ENCODE results near the gene KDM1B. TPM values are rescaled to one million over a fixed set of nuclear protein-coding genes. Genes with fewer than 3 reads are reported as not detected.

Gene KDM1B
- total RNA-seq, 1 donor from 2014 or later = 16.9 TPM

DNA sequence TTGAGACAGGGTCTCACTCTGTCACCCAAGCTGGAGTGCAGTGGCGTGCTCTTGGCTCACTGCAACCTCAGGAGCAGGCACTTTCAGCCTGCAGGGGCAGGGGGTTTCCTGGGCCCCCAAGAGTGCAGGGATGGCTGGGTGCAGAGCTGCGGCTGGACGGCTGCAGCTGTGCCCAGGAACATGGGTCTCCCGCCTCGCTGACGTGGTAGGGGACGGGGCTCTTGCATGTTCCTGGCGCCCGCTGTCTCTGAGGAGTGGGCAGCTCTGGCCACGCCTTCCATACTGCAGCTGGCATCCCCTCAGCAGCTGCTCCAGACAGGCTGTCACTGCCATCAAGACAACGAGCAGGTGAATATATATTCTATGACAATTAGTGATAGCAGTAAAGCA, 111.3 kb downstream of the KDM1B start:
- no peaks in the 10 kb centered on the region for H3K36me3 ChIP-seq
- H3K4me1 Mint-ChIP-seq = peaks cover 22% of the 10 kb centered on the region
- H3K27me3 ChIP-seq = no peaks in the 10 kb centered on the region
- no peaks in the 10 kb centered on the region for H3K9me3 ChIP-seq (ENCODE audit: low read depth)
- H3K36me3 Mint-ChIP-seq = peaks cover 16% of the 10 kb centered on the region
- no peak for DNase-seq (ENCODE audit: low spot score)
- H3K9ac ChIP-seq = no peak overlapping the region
- H3K27me3 Mint-ChIP-seq (ENCODE audit: insufficient read depth, low read depth) = peaks cover 4% of the 10 kb centered on the region
- H3K4me1 ChIP-seq = peaks cover 13% of the 10 kb centered on the region
- H4K20me1 ChIP-seq (ENCODE audit: low read depth) = peaks cover 21% of the 10 kb centered on the region
- H3K27ac ChIP-seq = no peak overlapping the region
- H2AFZ ChIP-seq (replicated peaks) = no peak overlapping the region
- H3K4me2 ChIP-seq = no peak overlapping the region
- H3K27ac Mint-ChIP-seq = no peak overlapping the region
- peaks cover 39% of the 10 kb centered on the region for H3K79me2 ChIP-seq (ENCODE audit: low read depth)
- H3K4me3 Mint-ChIP-seq = no peak overlapping the region
- TF ChIP-seq EZH2phosphoT487 (IDR thresholded peaks at IDR 0.05) (no peak), EZH2 (IDR thresholded peaks at IDR 0.05) (no peak)
- TF ChIP-seq, protein P1, sequence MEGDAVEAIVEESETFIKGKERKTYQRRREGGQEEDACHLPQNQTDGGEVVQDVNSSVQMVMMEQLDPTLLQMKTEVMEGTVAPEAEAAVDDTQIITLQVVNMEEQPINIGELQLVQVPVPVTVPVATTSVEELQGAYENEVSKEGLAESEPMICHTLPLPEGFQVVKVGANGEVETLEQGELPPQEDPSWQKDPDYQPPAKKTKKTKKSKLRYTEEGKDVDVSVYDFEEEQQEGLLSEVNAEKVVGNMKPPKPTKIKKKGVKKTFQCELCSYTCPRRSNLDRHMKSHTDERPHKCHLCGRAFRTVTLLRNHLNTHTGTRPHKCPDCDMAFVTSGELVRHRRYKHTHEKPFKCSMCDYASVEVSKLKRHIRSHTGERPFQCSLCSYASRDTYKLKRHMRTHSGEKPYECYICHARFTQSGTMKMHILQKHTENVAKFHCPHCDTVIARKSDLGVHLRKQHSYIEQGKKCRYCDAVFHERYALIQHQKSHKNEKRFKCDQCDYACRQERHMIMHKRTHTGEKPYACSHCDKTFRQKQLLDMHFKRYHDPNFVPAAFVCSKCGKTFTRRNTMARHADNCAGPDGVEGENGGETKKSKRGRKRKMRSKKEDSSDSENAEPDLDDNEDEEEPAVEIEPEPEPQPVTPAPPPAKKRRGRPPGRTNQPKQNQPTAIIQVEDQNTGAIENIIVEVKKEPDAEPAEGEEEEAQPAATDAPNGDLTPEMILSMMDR (IDR thresholded peaks at IDR 0.05) = no peak
- peaks cover 21% of the 10 kb centered on the region for H3F3A ChIP-seq (ENCODE audit: low read depth)
- H3K9me3 Mint-ChIP-seq = peaks cover 2% of the 10 kb centered on the region
- no peak overlapping the region for H3K4me3 ChIP-seq

DNA sequence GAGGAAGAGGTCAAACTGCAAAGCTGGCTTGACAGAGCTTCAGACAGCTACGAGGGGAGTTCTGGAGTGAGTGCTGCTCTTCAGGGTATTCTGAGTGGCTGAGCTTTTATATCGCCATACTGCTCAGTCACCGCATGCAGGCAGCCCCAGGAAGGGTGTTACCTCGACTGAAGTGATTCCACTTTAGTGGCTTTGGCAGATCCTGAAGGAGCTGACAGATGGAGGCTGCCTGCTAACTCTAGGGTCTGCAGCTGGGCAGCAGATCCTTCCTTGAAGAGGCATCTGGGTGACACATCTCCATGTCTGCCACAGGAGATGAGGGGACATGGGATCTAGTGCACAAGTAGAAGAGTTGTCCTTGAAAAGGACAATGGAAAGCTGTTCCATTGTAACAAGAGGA, 112.8 kb downstream of the KDM1B start:
- H3K27me3 ChIP-seq = no peaks in the 10 kb centered on the region
- no peaks in the 10 kb centered on the region for H3K4me1 ChIP-seq
- Mint-ChIP-seq H3K36me3 (peaks cover 5% of the 10 kb centered on the region), H3K4me3 (no peak overlapping the region), H3K9me3 (no peaks in the 10 kb centered on the region), H3K27ac (no peak overlapping the region), H3K4me1 (peaks cover 11% of the 10 kb centered on the region), H3K27me3 (ENCODE audit: insufficient read depth, low read depth) (peaks cover 4% of the 10 kb centered on the region)
- no peaks in the 10 kb centered on the region for H3K36me3 ChIP-seq
- peaks cover 6% of the 10 kb centered on the region for H4K20me1 ChIP-seq (ENCODE audit: low read depth)
- H3K27ac ChIP-seq = no peak overlapping the region
- H2AFZ ChIP-seq (replicated peaks) = no peak overlapping the region
- no peak overlapping the region for H3K4me2 ChIP-seq
- no peak for DNase-seq (ENCODE audit: low spot score)
- TF ChIP-seq EZH2 (IDR thresholded peaks at IDR 0.05) = no peak
- TF ChIP-seq EZH2phosphoT487 (IDR thresholded peaks at IDR 0.05) = no peak
- TF ChIP-seq, protein P1 (IDR thresholded peaks at IDR 0.05) = no peak
- H3F3A ChIP-seq (ENCODE audit: low read depth) = peaks cover 6% of the 10 kb centered on the region
- no peak overlapping the region for H3K4me3 ChIP-seq
- no peak overlapping the region for H3K9ac ChIP-seq
- H3K9me3 ChIP-seq (ENCODE audit: low read depth) = no peaks in the 10 kb centered on the region
- peaks cover 23% of the 10 kb centered on the region for H3K79me2 ChIP-seq (ENCODE audit: low read depth)

DNA sequence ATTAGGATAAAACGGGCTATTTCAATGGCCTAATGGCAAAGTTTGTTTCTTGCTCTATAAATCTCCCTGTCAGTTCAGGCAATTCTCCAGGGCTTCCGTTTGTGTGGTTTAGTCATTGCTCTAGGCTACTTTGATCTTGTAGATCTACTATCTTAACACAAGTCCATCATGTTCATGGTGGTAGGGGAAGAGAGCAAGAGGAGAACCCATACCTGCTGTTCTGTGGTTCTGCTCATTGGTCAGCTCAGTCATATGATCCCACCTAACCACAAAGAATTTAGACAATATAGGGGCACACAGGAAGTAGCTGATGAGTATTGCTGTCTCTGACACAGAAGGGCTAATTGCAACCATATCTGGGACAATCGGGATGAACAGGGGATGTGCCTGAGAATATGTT, 114.0 kb downstream of the KDM1B start:
- Histone ChIP-seq H3K36me3 (no peaks in the 10 kb centered on the region), H3K9me3 (ENCODE audit: low read depth) (no peaks in the 10 kb centered on the region), H3K27ac (no peak overlapping the region), H4K20me1 (ENCODE audit: low read depth) (no peaks in the 10 kb centered on the region), H3K4me1 (no peaks in the 10 kb centered on the region), H3K27me3 (no peaks in the 10 kb centered on the region), H3F3A (ENCODE audit: low read depth) (peaks cover 6% of the 10 kb centered on the region), H3K4me2 (no peak overlapping the region), H3K4me3 (no peak overlapping the region), H3K79me2 (ENCODE audit: low read depth) (peaks cover 11% of the 10 kb centered on the region), H3K9ac (no peak overlapping the region), H2AFZ (replicated peaks) (no peak overlapping the region)
- no peak for DNase-seq (ENCODE audit: low spot score)
- H3K36me3 Mint-ChIP-seq = no peaks in the 10 kb centered on the region
- TF ChIP-seq EZH2 (IDR thresholded peaks at IDR 0.05) (no peak), EZH2phosphoT487 (IDR thresholded peaks at IDR 0.05) (no peak)
- TF ChIP-seq, protein P1 (IDR thresholded peaks at IDR 0.05) = no peak
- H3K9me3 Mint-ChIP-seq = no peaks in the 10 kb centered on the region
- H3K27ac Mint-ChIP-seq = no peak overlapping the region
- H3K4me3 Mint-ChIP-seq = no peak overlapping the region
- peaks cover 4% of the 10 kb centered on the region for H3K27me3 Mint-ChIP-seq (ENCODE audit: insufficient read depth, low read depth)
- H3K4me1 Mint-ChIP-seq = peaks cover 9% of the 10 kb centered on the region

Data from neural progenitor cell (in vitro differentiated cells).